SK-N-SH treated with all-trans-retinoic acid at 6 μM for 48 hours (cell line): ENCODE results near the gene TGFB2.

Source experiments
- TCF4 ChIP-seq: fragments of 250-450 bp; sonication (Bioruptor Pico); IDR thresholded peaks from 2 replicates; pipeline ENCODE4 v1.8.0; 2021; ENCODE audit warnings: mild to moderate bottlenecking, moderate library complexity, borderline replicate concordance
- TF ChIP-seq, protein P1 (sequence below): fragments of 250-450 bp; sonication (Bioruptor Pico); IDR thresholded peaks from 2 replicates; pipeline ENCODE4 v1.8.0; 2021; ENCODE audit warnings: low read depth, mild to moderate bottlenecking, moderate library complexity, borderline replicate concordance
- TF ChIP-seq, protein P2 (sequence below): fragments of 250-450 bp; sonication (Bioruptor Pico); IDR thresholded peaks from 2 replicates; pipeline ENCODE4 v1.8.0; 2020; ENCODE audit warnings: mild to moderate bottlenecking, moderate library complexity, borderline replicate concordance

DNA sequence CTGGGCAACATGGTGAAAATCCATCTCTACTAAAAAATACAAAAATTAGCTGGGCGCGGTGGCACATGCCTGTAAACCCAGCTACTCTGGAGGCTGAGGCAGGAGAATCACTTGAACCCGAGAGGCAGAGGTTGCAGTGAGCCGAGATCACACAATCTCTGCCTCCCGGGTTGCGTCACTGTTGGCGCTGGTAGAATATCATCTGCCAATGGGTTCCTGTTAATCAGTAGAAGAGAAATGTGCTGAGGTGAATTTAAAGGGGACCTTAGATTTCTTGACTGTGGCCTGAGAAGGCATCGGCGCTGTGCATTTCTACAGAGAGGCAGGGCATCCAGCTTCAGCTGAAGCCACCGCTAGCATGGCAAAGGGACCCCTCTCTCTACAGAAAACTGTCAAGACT, 68.0 kb downstream of the TGFB2 start:
- TF ChIP-seq, protein P1, sequence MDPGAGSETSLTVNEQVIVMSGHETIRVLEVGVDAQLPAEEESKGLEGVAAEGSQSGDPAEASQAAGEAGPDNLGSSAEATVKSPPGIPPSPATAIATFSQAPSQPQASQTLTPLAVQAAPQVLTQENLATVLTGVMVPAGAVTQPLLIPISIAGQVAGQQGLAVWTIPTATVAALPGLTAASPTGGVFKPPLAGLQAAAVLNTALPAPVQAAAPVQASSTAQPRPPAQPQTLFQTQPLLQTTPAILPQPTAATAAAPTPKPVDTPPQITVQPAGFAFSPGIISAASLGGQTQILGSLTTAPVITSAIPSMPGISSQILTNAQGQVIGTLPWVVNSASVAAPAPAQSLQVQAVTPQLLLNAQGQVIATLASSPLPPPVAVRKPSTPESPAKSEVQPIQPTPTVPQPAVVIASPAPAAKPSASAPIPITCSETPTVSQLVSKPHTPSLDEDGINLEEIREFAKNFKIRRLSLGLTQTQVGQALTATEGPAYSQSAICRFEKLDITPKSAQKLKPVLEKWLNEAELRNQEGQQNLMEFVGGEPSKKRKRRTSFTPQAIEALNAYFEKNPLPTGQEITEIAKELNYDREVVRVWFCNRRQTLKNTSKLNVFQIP (CRISPR knock-in tag) = no peak
- TF ChIP-seq, protein P2, sequence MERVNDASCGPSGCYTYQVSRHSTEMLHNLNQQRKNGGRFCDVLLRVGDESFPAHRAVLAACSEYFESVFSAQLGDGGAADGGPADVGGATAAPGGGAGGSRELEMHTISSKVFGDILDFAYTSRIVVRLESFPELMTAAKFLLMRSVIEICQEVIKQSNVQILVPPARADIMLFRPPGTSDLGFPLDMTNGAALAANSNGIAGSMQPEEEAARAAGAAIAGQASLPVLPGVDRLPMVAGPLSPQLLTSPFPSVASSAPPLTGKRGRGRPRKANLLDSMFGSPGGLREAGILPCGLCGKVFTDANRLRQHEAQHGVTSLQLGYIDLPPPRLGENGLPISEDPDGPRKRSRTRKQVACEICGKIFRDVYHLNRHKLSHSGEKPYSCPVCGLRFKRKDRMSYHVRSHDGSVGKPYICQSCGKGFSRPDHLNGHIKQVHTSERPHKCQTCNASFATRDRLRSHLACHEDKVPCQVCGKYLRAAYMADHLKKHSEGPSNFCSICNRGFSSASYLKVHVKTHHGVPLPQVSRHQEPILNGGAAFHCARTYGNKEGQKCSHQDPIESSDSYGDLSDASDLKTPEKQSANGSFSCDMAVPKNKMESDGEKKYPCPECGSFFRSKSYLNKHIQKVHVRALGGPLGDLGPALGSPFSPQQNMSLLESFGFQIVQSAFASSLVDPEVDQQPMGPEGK (CRISPR knock-in tag) = no peak
- no peak for TF ChIP-seq TCF4
